Activated T-cell treated with anti-CD3 and anti-CD28 coated beads, Interleukin-2, amount 50 U/mL, for 24 hours (primary cell): ENCODE data around the gene NPHP4.

Experiments
- DNase-seq: peaks from one replicate; pipeline ENCODE4 v3.0.0-alpha.2; 2020
- H3K27ac Mint-ChIP-seq: 2 replicates; pipeline ENCODE4 v1.8.0; 2020; ENCODE audit warnings: mild to moderate bottlenecking, mixed read lengths
- H3K27me3 Mint-ChIP-seq: 2 replicates; pipeline ENCODE4 v1.8.0; 2020; ENCODE audit warnings: mixed read lengths
- H3K36me3 Mint-ChIP-seq: 2 replicates; pipeline ENCODE4 v1.8.0; 2020; ENCODE audit warnings: low read depth, mixed read lengths
- H3K4me1 Mint-ChIP-seq: 2 replicates; pipeline ENCODE4 v1.8.0; 2020; ENCODE audit warnings: low read depth, mixed read lengths
- H3K4me3 Mint-ChIP-seq: 2 replicates; pipeline ENCODE4 v1.8.0; 2020; ENCODE audit warnings: mild to moderate bottlenecking, moderate library complexity, mixed read lengths
- H3K9me3 Mint-ChIP-seq: 2 replicates; pipeline ENCODE4 v1.8.0; 2020; ENCODE audit warnings: mixed read lengths

Gene NPHP4

DNA sequence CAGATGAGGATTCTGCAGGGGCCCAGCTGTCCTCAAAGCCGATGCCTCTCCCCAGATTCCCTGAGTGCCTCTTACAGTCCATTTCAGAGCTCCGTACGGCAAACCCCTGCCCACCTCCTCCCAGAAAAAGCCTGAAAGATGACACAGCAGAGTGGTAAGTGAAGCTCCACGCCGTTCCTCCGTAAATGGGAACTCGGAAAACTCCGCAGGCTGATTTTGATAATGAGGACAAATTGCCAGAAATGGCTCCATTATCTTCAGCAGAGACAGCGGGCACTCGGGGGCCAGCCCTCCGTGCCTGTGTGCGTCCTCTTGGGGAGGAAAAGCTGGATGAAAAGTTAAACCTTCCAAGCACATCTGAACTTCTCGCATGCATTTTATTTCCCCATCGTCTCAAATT is 81.1 kb downstream of the NPHP4 start:
- no peak overlapping the region for H3K27ac Mint-ChIP-seq
- no peak for DNase-seq
- peaks cover 6% of the 10 kb centered on the region for H3K4me1 Mint-ChIP-seq
- H3K4me3 Mint-ChIP-seq, result no peak overlapping the region
- H3K36me3 Mint-ChIP-seq, result peaks cover 2% of the 10 kb centered on the region
- no peaks in the 10 kb centered on the region for H3K27me3 Mint-ChIP-seq
- H3K9me3 Mint-ChIP-seq, result no peaks in the 10 kb centered on the region

DNA sequence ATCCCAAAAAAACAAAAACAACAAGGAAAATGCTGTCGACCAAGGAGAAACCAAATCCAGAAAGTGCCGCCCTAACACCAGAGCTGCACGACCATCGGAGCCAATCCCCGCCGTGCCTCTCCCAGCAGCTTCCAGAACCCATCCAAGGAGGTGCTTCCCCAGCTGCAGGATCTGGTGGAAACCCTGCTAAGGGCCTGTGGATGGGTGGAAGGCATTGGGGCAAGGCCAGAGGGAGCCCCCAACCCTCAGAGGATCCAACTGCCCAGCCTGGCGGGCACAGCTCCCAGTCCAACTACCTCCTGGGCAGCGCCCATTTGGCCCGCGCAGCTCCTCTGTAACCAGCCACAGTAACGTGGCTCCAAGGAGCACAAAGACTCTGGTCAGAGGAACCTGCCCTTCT is 81.6 kb downstream of the NPHP4 start:
- H3K27me3 Mint-ChIP-seq, result no peaks in the 10 kb centered on the region

DNA sequence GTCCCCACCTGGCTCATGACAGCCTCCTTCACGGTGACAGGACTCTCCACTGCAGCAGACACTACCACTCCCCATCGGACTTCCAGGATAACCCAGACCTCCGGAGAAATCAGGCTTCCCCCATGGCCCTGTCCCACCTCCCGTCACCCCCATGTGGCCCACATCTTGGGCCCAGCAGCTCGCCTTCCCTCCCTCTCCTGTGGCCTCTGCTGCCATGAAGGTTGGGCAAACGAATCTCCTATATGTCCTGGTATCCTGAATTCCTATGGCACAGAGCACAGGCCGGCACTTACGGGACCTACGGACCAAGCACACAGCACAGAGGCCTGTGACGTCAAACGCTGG is 82.0 kb downstream of the NPHP4 start:
- Mint-ChIP-seq H3K4me1 (no peaks in the 10 kb centered on the region), H3K4me3 (no peak overlapping the region)

More for the DNA sequence above, 81.6 kb downstream of the NPHP4 start:
- Mint-ChIP-seq H3K4me1 (peaks cover under 1% of the 10 kb centered on the region), H3K27ac (no peak overlapping the region), H3K9me3 (no peaks in the 10 kb centered on the region), H3K36me3 (peaks cover 5% of the 10 kb centered on the region), H3K4me3 (no peak overlapping the region)
- no peak for DNase-seq

DNA sequence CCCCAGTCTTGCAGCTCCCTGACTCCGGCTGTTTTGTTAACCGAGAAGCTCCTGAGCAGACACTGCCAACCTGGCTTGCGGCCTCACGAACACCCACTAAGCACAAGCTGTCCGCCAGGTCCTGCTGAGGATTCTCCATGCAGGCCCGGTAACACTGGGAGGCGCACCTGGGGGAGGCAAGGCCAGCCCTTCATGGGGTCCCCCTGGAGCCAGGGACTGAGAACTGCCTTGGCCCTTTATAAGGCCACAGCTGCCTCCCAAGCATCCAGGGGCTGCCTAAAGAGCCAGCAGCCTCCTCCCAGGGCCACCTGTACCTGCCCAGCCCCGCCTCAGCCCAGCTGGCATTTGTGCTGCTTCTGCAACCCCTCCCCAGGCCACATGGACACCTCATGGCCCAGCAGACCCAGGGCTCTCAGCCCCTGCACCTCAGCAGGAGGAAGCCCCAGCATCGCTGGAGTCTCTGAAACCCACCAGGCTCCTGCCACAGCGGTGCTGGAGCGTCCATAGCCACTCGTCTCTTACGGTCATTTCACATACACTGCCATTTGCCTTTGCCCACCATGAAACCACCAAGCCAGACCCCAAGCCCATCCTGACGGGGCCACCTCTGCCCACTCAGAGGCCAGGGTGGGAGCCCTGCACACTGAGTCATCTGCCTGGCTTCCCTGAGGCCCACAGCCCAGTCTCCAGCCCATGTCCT is 82.5 kb downstream of the NPHP4 start:
- Mint-ChIP-seq H3K9me3 (no peaks in the 10 kb centered on the region), H3K36me3 (peaks cover 11% of the 10 kb centered on the region), H3K4me1 (no peaks in the 10 kb centered on the region), H3K27me3 (no peaks in the 10 kb centered on the region), H3K4me3 (no peak overlapping the region), H3K27ac (no peak overlapping the region)
- DNase-seq, result no peak

More for the DNA sequence above, 82.0 kb downstream of the NPHP4 start:
- DNase-seq, result no peak
- H3K27ac Mint-ChIP-seq, result no peak overlapping the region
- H3K36me3 Mint-ChIP-seq, result peaks cover 6% of the 10 kb centered on the region
- H3K27me3 Mint-ChIP-seq, result no peaks in the 10 kb centered on the region
- H3K9me3 Mint-ChIP-seq, result no peaks in the 10 kb centered on the region

DNA sequence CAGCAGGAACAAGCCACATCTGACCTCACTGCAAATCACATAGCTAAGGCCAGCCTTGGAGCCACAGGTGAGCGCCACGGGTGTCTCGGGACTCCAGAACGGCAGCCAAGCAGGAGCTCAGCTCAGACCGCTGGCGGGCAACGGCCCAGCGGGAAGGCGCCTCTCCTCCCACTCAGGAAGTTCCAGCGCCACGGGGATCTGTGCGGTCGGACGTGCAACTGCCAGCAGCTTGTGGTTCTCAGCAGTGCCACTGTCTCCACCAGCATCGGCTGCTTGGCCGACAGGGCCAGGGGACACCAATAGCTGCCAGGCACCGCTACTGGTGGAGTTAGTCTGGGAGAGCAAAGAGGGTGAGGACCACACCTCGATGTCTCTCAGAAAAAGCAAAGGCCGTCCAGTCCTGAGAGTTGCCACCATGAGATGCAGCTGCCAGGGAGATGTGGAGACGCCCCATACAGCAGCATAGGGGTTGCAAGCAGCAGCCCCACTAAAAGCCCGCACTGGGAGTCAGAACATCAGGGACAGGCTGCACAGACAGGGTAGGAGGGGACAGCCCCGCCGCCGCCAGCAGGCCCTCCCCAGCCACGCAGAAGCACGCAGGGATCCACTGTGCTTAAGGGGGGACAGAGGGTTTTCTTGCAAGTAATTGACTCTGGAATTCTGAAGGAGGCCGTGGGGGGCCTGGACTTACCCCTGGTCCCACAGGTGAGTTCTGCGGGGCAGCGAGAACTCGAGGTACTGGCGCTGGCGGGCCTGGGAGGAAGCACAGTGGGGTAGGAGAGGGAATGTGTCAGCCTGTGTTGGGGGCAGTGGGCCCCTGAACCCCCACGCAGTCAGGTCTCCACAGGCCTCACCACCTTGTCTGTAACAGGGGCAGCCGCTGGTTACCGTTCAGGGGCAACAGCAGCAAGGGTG is 83.5 kb downstream of the NPHP4 start:
- no peak for DNase-seq
- Mint-ChIP-seq H3K27me3 (no peaks in the 10 kb centered on the region), H3K36me3 (peaks cover 20% of the 10 kb centered on the region), H3K27ac (no peak overlapping the region), H3K9me3 (no peaks in the 10 kb centered on the region), H3K4me3 (no peak overlapping the region), H3K4me1 (no peaks in the 10 kb centered on the region)

DNA sequence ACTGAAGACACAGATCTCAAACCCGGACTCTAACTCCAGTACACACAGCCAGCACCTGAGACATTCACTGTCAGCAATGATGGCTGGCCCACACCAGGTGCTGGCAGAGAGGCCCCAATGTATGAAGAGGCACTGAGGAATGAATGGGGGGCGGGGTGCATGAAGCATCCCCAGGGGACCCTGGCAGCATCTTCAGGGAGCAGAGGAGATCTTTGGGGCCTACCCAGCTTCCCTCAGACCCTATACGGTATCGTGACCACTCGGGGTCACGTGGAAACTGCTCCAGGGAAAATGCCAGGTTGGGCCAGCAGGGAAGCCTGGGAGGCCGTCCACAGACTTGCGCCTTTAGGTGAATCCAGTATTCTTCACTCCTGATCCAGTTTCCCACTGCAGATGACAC is 84.3 kb downstream of the NPHP4 start:
- H3K4me3 Mint-ChIP-seq, result no peak overlapping the region
- no peaks in the 10 kb centered on the region for H3K9me3 Mint-ChIP-seq
- H3K27me3 Mint-ChIP-seq, result no peaks in the 10 kb centered on the region
- no peak overlapping the region for H3K27ac Mint-ChIP-seq
- H3K4me1 Mint-ChIP-seq, result no peaks in the 10 kb centered on the region
- no peak for DNase-seq
- peaks cover 27% of the 10 kb centered on the region for H3K36me3 Mint-ChIP-seq

DNA sequence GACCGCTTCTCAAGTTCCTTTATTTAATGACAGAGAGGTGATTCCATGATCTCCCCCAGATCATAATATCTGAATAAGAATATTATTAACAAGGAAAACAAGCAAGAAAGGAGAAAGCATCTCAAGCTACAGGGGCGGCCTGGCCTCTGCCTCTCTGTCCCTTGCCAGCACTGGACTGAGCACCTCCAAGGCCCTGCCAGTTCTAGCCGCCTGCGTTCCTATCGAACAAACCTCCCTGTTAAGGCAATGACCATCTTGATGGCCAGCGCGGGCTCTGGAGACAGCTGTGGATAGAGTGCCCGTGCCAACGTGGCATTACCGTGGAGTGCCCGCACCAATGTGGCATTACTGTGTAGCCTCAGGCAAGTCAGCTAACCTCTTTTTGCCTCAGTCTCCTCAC is 84.8 kb downstream of the NPHP4 start:
- Mint-ChIP-seq H3K27me3 (no peaks in the 10 kb centered on the region), H3K27ac (no peak overlapping the region), H3K9me3 (no peaks in the 10 kb centered on the region), H3K4me3 (no peak overlapping the region), H3K36me3 (peaks cover 29% of the 10 kb centered on the region), H3K4me1 (no peaks in the 10 kb centered on the region)
- DNase-seq, result no peak

DNA sequence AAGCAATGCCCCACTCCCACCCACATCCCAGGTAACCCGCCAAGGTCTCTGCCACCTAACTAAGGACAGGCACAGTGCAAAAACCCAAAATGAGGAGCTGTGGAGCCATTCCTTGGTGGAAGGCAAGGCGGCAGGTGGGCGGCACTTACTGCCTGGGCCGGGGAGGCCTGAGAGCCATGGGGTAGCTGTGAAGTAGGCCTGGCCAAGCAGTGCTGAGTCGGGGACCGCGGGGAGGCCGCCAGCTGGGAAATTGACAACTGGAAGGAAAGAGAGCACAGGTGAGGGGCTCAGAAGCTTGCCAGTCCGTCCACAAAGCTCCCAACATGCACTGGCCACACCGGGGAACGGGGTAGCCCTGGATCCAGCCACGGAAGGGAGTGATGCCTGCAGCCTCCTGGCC is 85.3 kb downstream of the NPHP4 start:
- H3K4me1 Mint-ChIP-seq, result no peaks in the 10 kb centered on the region
- H3K27ac Mint-ChIP-seq, result no peak overlapping the region
- H3K4me3 Mint-ChIP-seq, result no peak overlapping the region
- no peaks in the 10 kb centered on the region for H3K27me3 Mint-ChIP-seq
- H3K9me3 Mint-ChIP-seq, result no peaks in the 10 kb centered on the region
- DNase-seq, result no peak
- H3K36me3 Mint-ChIP-seq, result peaks cover 29% of the 10 kb centered on the region

DNA sequence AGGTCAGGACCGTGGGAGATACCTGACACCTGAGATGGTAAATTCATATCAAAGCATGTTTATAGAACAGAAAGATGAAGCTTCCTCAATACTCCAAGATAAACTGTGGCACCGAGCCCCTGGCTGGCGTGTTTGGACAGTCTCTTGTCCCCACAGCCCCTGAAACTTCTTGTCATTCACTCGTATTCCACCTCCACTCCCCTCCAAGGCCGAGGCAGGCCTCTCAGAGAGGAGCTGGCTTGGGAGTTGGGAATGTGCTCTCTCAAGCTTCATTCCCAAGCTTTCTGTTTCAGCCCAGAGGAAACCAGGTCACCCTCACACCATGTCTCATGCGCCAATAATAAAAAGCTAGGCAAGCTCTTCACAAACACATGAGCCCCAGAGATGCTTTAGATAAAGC is 86.1 kb downstream of the NPHP4 start:
- no peaks in the 10 kb centered on the region for H3K4me1 Mint-ChIP-seq
- peaks cover 29% of the 10 kb centered on the region for H3K36me3 Mint-ChIP-seq
- no peak overlapping the region for H3K27ac Mint-ChIP-seq
- no peaks in the 10 kb centered on the region for H3K9me3 Mint-ChIP-seq
- no peak overlapping the region for H3K4me3 Mint-ChIP-seq
- no peaks in the 10 kb centered on the region for H3K27me3 Mint-ChIP-seq
- DNase-seq, result no peak

DNA sequence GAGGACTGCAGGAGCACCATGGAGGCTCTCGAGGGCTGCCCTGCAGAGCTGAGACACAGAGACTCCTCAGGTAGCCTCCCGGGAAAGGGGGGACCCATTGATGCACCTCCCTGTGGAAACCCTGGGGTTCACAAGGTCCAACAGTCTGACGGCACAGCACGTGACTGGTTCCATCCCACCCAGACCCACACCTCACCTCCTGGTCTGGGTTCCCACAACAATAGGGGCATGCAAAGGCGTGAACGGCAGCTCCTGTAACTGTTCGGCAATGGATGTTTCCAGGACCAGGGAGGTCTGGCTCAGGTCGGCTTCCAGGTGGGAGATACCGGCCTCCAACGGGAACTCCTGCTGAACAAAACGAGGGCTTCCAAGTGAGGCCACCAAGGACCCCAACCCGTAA is 86.8 kb downstream of the NPHP4 start:
- H3K4me3 Mint-ChIP-seq, result no peak overlapping the region
- no peaks in the 10 kb centered on the region for H3K27me3 Mint-ChIP-seq
- no peaks in the 10 kb centered on the region for H3K4me1 Mint-ChIP-seq
- H3K9me3 Mint-ChIP-seq, result no peaks in the 10 kb centered on the region
- no peak overlapping the region for H3K27ac Mint-ChIP-seq
- H3K36me3 Mint-ChIP-seq, result peaks cover 29% of the 10 kb centered on the region
- DNase-seq, result no peak

DNA sequence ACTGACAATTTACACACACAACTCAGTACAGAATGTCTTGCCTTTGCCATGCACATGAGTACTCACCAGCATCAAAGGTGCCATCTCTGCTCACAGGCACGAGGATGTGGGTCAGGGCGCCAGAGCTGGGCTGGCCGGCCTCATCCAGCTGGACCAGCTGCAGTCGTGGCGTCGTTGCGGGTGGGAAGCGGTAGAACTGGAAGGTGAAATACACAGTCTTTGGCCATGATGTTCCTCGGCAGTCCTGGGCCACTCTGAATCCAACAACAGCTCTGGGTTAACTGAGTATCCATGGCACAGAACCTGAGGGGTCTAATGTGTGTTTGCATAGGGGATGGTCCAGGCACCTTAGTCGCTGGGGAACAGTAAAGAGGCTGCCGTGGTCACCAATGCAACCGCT is 87.7 kb downstream of the NPHP4 start:
- Mint-ChIP-seq H3K27me3 (no peaks in the 10 kb centered on the region), H3K27ac (no peak overlapping the region), H3K36me3 (peaks cover 29% of the 10 kb centered on the region), H3K4me1 (no peaks in the 10 kb centered on the region), H3K9me3 (no peaks in the 10 kb centered on the region), H3K4me3 (no peak overlapping the region)
- no peak for DNase-seq

DNA sequence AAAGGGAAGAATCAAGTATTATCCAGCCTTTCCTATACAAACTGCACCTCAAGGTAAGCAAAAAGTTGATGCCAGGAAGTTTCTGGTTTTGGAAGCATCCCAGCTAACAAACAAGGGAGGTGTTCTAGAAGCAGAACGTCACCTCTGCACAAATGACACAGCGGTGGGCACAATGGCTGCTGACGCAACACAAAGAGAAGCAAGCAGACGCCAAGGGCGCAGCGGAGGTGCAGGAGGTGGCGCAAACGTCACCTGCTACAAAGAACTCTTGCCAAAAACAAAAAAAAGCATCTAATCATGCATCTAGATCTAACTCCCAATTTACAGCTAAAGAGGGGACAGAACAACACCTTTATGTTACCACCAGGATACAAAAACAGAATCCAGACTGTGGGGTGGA is 88.5 kb downstream of the NPHP4 start:
- Mint-ChIP-seq H3K27me3 (no peaks in the 10 kb centered on the region), H3K27ac (no peak overlapping the region), H3K4me1 (no peaks in the 10 kb centered on the region), H3K4me3 (no peak overlapping the region), H3K36me3 (peaks cover 29% of the 10 kb centered on the region), H3K9me3 (no peaks in the 10 kb centered on the region)
- DNase-seq, result no peak

DNA sequence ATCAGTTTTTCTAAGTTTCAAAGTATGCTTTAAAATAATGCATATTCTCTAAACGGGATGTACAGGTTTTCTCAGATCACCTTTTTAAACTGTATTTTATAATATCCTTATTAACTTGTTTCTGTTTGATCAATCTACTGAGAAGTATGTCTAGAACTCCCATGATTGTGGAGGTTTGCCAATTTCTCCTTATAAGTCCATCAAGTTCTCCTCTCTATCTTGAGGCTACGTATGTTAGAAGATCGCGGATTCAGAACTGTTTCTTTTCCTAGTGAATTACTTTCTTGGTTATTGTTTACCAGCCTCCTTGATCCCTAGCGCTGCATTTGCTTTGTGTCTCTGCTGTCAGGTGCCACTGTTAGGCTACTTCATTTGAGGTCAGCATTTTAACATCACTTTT is 89.2 kb downstream of the NPHP4 start:
- H3K27me3 Mint-ChIP-seq, result no peaks in the 10 kb centered on the region
- H3K4me3 Mint-ChIP-seq, result no peak overlapping the region
- no peaks in the 10 kb centered on the region for H3K9me3 Mint-ChIP-seq

DNA sequence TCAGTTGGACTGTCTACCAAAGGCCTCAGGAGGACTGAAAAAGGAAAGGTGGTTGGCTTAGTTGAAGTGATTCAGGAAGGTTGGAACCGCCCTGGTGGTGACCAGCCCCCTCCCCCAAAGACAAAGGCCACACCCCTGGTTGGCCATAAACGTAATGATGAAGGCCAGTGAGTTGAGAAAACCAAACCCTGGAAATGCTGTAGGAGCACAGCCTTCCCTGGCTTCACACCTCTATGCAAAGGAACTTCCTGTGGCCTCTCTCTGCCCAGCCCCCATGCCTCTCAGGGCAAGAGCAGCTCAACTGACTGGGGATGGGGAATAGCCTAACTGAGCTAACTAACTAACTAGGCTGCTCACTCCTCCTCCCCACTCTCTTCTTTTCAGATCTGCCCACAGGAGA is 90.4 kb downstream of the NPHP4 start:
- Mint-ChIP-seq H3K4me3 (no peak overlapping the region), H3K36me3 (peaks cover 33% of the 10 kb centered on the region), H3K9me3 (no peaks in the 10 kb centered on the region), H3K4me1 (no peaks in the 10 kb centered on the region), H3K27me3 (no peaks in the 10 kb centered on the region), H3K27ac (no peak overlapping the region)
- DNase-seq, result no peak

More for the DNA sequence above, 89.2 kb downstream of the NPHP4 start:
- Mint-ChIP-seq H3K27ac (no peak overlapping the region), H3K36me3 (peaks cover 29% of the 10 kb centered on the region), H3K4me1 (no peaks in the 10 kb centered on the region)
- DNase-seq, result no peak

DNA sequence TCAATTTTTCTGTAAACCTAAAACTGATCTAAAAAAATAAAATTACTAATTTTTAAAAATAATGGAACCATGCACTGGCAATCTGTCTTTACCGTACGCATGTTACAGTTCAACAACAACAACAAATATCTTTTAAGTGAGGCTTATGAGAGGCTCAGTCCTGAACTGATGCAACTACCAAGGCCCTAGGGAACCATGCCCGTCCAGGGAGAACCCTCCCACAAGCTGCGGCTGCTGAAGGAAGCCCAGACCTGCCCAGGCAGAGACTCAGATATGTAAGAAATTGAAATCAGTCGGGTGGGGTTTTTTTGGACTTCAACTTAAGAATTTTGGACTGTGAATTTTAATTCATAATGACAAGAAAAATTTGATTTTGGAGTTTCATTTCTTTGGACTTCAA is 91.1 kb downstream of the NPHP4 start:
- no peak for DNase-seq
- Mint-ChIP-seq H3K27me3 (no peaks in the 10 kb centered on the region), H3K9me3 (no peaks in the 10 kb centered on the region), H3K27ac (no peak overlapping the region), H3K36me3 (peaks cover 36% of the 10 kb centered on the region), H3K4me3 (no peak overlapping the region), H3K4me1 (no peaks in the 10 kb centered on the region)
